Ishikawa (cell line): ENCODE data around the gene NSL1.

Experiments
- CEBPB ChIP-seq: IDR thresholded peaks from 2 replicates; pipeline ENCODE4 v1.6.1; 2012
- CREB1 ChIP-seq: IDR thresholded peaks from 2 replicates; pipeline ENCODE4 v1.6.1; 2012; ENCODE audit warnings: low read depth
- EGR1 ChIP-seq: IDR thresholded peaks from 2 replicates; pipeline ENCODE4 v1.6.1; 2012
- EP300 ChIP-seq: IDR thresholded peaks from 2 replicates; pipeline ENCODE4 v1.6.1; 2012; ENCODE audit warnings: borderline replicate concordance
- FOXM1 ChIP-seq: IDR thresholded peaks from 2 replicates; pipeline ENCODE4 v1.6.1; 2012; ENCODE audit warnings: low read depth, borderline replicate concordance
- NFIC ChIP-seq: IDR thresholded peaks from 2 replicates; pipeline ENCODE4 v1.6.1; 2012
- RAD21 ChIP-seq: IDR thresholded peaks from 2 replicates; pipeline ENCODE4 v1.6.1; 2012; ENCODE audit warnings: low read depth
- TAF1 ChIP-seq: IDR thresholded peaks from 2 replicates; pipeline ENCODE4 v1.6.1; 2012; ENCODE audit warnings: low read depth, mild to moderate bottlenecking
- TCF12 ChIP-seq: IDR thresholded peaks from 2 replicates; pipeline ENCODE4 v1.6.1; 2012; ENCODE audit warnings: low read depth
- TEAD4 ChIP-seq: IDR thresholded peaks from 2 replicates; pipeline ENCODE4 v1.6.1; 2012
- YY1 ChIP-seq: IDR thresholded peaks from 2 replicates; pipeline ENCODE4 v1.6.1; 2012; ENCODE audit warnings: low read depth
- ZBTB7A ChIP-seq: IDR thresholded peaks from 2 replicates; pipeline ENCODE4 v1.6.1; 2012; ENCODE audit warnings: low read depth
- TF ChIP-seq, protein P1 (sequence below): IDR thresholded peaks from 2 replicates; pipeline ENCODE4 v1.6.1; 2012
- TF ChIP-seq, protein P2 (sequence below): IDR thresholded peaks from 2 replicates; pipeline ENCODE4 v1.6.1; 2012; ENCODE audit warnings: low read depth, mild to moderate bottlenecking
- TF ChIP-seq, protein P3 (sequence below): IDR thresholded peaks from 2 replicates; pipeline ENCODE4 v1.6.1; 2012

The NSL1 gene

DNA sequence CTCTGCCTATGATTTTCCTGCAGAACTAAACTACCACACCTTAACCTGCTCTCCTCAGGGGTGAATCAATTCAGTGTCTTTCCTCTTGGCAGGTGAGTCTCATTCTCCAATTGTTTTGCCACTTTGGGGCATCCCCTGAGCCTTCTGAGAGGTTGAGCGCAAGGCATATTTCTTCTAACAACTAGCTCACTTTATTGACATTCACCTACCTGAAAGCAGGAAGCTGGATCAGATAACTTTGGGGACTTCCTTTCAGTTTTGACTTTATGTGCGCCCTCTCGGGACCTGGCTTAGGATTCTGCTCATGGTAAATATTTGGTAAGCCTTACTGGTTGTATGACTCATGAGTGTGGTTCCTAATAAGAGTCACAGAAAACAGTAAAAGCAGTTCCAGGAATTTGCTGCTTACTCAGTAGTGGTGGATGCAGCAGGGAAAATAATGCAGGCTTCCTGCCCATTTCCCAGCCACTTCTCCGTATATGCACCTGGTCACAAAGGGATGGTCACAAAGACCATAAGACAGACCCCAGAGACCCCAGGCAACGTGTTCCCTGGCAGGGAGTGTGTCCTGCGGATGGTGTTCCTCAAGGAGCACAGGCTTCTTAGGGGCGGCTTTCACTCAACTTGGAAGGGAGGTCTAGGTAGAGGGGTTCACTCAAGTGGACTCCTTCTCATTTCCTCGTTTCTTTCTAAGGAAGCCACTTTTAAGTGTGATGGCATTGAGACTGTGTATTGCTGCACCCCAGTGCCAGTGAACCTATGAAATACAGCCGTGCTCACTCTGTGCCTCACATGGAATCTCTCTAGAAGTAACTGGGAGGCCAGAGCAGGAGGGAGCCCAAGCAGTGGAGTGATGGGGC lies 70.0 kb downstream of the NSL1 start:
- TF ChIP-seq, protein P1, sequence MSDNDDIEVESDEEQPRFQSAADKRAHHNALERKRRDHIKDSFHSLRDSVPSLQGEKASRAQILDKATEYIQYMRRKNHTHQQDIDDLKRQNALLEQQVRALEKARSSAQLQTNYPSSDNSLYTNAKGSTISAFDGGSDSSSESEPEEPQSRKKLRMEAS = no peak
- TF ChIP-seq, protein P2, sequence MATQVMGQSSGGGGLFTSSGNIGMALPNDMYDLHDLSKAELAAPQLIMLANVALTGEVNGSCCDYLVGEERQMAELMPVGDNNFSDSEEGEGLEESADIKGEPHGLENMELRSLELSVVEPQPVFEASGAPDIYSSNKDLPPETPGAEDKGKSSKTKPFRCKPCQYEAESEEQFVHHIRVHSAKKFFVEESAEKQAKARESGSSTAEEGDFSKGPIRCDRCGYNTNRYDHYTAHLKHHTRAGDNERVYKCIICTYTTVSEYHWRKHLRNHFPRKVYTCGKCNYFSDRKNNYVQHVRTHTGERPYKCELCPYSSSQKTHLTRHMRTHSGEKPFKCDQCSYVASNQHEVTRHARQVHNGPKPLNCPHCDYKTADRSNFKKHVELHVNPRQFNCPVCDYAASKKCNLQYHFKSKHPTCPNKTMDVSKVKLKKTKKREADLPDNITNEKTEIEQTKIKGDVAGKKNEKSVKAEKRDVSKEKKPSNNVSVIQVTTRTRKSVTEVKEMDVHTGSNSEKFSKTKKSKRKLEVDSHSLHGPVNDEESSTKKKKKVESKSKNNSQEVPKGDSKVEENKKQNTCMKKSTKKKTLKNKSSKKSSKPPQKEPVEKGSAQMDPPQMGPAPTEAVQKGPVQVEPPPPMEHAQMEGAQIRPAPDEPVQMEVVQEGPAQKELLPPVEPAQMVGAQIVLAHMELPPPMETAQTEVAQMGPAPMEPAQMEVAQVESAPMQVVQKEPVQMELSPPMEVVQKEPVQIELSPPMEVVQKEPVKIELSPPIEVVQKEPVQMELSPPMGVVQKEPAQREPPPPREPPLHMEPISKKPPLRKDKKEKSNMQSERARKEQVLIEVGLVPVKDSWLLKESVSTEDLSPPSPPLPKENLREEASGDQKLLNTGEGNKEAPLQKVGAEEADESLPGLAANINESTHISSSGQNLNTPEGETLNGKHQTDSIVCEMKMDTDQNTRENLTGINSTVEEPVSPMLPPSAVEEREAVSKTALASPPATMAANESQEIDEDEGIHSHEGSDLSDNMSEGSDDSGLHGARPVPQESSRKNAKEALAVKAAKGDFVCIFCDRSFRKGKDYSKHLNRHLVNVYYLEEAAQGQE = no peak
- TF ChIP-seq CEBPB (no peak), RAD21 (no peak), TAF1 (no peak), NFIC (no peak)

DNA sequence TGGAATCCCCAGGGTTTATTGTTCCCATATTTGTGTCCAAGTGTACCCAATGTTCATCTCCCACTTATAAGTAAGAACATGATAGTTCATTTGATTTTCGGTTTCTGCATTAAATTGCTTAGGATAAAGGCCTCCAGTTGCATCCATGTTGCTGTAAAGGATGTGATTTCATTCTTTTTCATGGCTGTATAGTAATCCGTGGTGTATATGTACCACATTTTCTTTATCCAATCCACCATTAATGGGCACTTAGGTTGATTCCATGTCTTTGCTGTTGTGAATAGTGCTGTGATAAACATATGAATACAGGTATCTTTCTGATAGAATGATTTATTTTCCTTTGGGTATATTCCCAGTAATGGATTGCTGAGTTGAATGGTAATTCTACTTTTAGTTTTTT lies 71.9 kb downstream of the NSL1 start:
- TF ChIP-seq, protein P2 = no peak
- TF ChIP-seq EGR1 = no peak
- no peak for TF ChIP-seq CREB1
- TF ChIP-seq ZBTB7A = no peak

DNA sequence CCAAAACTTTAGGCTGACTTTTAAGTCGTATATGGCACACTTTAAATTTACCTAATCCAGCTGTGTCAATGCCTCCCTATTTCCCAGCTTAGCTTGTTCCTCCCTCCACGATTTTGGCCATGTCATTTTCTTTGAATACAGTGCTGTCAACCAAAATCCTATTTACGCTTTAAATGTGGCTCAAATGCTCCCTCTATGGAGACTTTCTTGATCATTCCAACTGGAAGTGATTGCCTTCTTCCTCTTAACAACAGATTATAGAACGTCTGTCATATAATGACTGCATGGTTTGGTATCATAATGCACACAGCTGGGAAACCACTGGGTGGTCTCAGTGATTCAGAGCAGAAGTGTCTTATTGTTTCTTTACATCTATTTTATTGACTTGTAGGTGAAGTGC lies 73.1 kb downstream of the NSL1 start:
- TF ChIP-seq YY1 (no peak), RAD21 (peak; percentile 30), TEAD4 (no peak), EGR1 (no peak)
- TF ChIP-seq, protein P3, sequence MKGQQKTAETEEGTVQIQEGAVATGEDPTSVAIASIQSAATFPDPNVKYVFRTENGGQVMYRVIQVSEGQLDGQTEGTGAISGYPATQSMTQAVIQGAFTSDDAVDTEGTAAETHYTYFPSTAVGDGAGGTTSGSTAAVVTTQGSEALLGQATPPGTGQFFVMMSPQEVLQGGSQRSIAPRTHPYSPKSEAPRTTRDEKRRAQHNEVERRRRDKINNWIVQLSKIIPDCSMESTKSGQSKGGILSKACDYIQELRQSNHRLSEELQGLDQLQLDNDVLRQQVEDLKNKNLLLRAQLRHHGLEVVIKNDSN = no peak

DNA sequence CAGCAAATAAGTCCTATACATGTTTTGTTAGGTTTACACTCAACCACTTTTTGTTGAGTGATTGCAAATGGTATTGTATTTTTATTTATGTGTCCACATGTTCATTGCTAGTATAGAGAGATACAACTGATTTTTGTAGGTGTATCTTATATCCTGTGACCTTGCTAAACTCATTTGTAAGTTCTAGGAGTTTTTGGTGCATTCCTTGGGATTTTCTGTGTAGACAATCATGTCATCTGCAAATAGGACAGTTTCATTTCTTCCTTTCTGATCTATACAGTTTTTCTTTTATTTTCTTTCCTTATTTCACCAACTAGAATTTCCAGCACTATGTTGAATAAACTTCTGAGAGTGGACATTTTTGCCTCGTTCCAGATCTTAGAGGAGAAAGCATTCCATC lies 75.4 kb downstream of the NSL1 start:
- TF ChIP-seq YY1 = no peak
- TF ChIP-seq, protein P2 = no peak
- TF ChIP-seq, protein P1 = no peak
- TF ChIP-seq, protein P3 = no peak
- TF ChIP-seq TCF12 = no peak
- TF ChIP-seq FOXM1 = no peak
- TF ChIP-seq TEAD4 = no peak
- no peak for TF ChIP-seq EP300
- no peak for TF ChIP-seq CREB1
- TF ChIP-seq RAD21 = no peak
- TF ChIP-seq TAF1 = no peak
- no peak for TF ChIP-seq CEBPB
- no peak for TF ChIP-seq ZBTB7A
- TF ChIP-seq EGR1 = no peak
- TF ChIP-seq NFIC = no peak

DNA sequence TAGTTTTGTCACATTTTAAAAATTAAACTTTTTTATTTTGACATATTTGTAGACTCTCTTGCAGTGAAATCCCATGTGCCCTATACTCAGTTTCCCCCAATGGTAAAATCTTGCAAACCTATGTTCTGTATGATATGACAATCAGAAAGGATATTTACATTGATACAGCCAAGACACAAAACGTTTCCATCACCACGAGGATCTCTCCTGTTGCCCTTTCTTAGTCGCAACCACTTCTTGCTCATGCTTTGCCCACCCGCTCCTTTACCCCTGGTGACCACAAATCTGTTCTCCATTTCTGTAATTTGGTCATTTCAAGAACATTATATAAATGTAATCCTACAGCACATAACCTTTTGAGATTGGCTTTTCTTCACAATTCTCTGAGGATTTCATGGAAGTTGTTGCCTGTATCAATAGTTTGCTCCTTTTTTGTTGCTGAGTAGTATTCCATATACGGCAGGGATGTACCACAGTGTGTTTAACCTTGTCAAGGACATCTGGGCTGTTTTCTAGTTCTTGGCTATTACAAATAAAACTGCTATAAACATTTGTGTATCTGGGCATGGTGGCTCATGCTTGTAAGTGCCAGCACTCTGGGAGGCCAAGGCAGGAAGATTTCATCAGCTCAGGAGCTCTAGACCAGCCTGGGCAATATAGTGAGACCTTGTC lies 78.0 kb downstream of the NSL1 start:
- TF ChIP-seq CREB1 (no peak), YY1 (no peak), TAF1 (no peak), CEBPB (no peak), FOXM1 (no peak), TEAD4 (no peak), NFIC (no peak)
- TF ChIP-seq, protein P3 = no peak
